Duodenal mucosa (tissue), 2 donors: ENCODE measurements around the gene TP53INP2.

ENCODE experiments used
- H3K27ac ChIP-seq: one replicate; pipeline ENCODE4 v1.7.0; 2013; ENCODE audit warnings: low read depth, low read length
- H3K27me3 ChIP-seq, 2 donors: one replicate each; pipeline ENCODE4 v1.7.0; 2013; ENCODE audit warnings: low read length in 2 of 2, control low read depth in 1 of 2; ENCODE audit not compliant: insufficient read depth in 2 of 2, control insufficient read depth in 1 of 2
- H3K36me3 ChIP-seq, 2 donors: one replicate each; pipeline ENCODE4 v1.7.0; 2013; ENCODE audit warnings: low read length in 2 of 2, control low read depth in 1 of 2; ENCODE audit not compliant: insufficient read depth in 2 of 2, control insufficient read depth in 1 of 2
- H3K4me1 ChIP-seq, 2 donors: one replicate each; pipeline ENCODE4 v1.7.0; 2013; ENCODE audit warnings: low read length in 2 of 2, control low read depth in 1 of 2; ENCODE audit not compliant: insufficient read depth in 2 of 2, control insufficient read depth in 1 of 2
- H3K4me3 ChIP-seq, 2 donors: one replicate each; pipeline ENCODE4 v1.7.0; 2013; ENCODE audit warnings: low read length in 2 of 2, low read depth in 1 of 2
- H3K9ac ChIP-seq, 2 donors: one replicate each; pipeline ENCODE4 v1.7.0; 2013; ENCODE audit warnings: low read length in 2 of 2, low read depth in 1 of 2
- H3K9me3 ChIP-seq, 2 donors: one replicate each; pipeline ENCODE4 v1.7.0; 2013; ENCODE audit warnings: low read length in 2 of 2, control low read depth in 1 of 2; ENCODE audit not compliant: control insufficient read depth in 1 of 2

The TP53INP2 gene

DNA sequence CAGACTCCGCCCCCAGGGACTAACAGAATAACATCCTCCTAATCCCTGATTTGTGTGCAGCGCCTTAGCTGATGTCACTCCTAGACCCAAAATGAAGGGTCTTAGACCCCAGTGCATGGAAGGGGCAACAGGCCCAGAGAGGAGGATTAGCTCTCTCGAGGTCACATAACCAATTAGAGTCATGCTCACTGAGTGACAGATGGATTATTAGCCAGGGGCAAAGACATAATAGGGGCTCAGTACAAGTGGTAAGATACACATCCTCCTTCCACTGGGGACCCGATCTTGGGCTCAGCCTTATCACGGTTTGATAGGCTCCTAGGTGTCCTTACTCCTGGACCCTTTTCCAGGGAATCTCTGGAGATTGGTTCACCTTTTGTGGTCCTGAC, 858 bp downstream of the TP53INP2 start:
- H3K9me3 ChIP-seq = no peaks in the 10 kb centered on the region
- no peaks in the 10 kb centered on the region for H3K27me3 ChIP-seq
- H3K9ac ChIP-seq = peak overlapping the region; percentile 79 to 83
- H3K4me1 ChIP-seq = peaks cover 37 to 41% of the 10 kb centered on the region in 2 donors
- H3K4me3 ChIP-seq = peak overlapping the region; percentile 86 to 93
- peak overlapping the region; percentile 100 for H3K27ac ChIP-seq
- no peaks in the 10 kb centered on the region for H3K36me3 ChIP-seq

- Histone ChIP-seq H3K27ac (peak overlapping the region; percentile 100), H3K4me3 (peak overlapping the region; percentile 86 to 93), H3K27me3 (no peaks in the 10 kb centered on the region), H3K4me1 (peaks cover 44 to 47% of the 10 kb centered on the region in 2 donors), H3K9ac (peak overlapping the region; percentile 79 to 83), H3K9me3 (no peaks in the 10 kb centered on the region), H3K36me3 (no peaks in the 10 kb centered on the region)
These were observed 1.5 kb downstream of the TP53INP2 start for GRCh38 chr20:34705397-34706301.

DNA sequence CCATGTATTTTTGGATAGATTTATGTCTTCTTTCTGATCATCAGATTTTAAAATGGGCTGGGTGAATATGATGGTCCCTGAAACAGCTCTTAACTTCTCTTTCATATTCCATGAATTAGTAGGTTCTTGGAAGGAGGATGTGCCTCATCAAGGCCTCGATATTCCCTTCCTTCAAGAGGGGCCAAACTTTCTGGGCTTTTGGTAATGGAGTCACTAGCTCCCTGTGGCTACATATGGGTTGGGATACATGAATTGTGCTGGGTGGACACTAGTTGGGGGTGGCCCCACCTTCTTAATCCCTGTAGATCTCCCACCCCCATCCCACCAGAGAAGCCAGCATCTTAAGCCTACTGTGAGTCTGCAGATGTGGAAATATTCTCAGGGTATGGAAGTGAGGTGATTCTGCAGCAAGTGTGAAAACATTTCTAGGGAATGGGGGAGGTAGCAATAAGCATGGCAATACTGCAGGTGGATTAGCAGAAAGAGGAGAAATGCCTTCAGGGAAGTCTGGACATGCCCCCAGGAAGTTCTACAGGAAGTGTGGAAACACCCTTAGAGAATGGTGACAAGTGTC, 2.2 kb downstream of the TP53INP2 start:
- H3K27me3 ChIP-seq = no peaks in the 10 kb centered on the region
- H3K4me3 ChIP-seq = peak overlapping the region; percentile 10 to 86
- no peaks in the 10 kb centered on the region for H3K9me3 ChIP-seq
- H3K9ac ChIP-seq = peak overlapping the region in 1 of 2 donors; percentile 79
- peaks cover 44 to 49% of the 10 kb centered on the region in 2 donors for H3K4me1 ChIP-seq
- peak overlapping the region; percentile 100 for H3K27ac ChIP-seq
- H3K36me3 ChIP-seq = peaks cover 3 to 4% of the 10 kb centered on the region in 2 donors

DNA sequence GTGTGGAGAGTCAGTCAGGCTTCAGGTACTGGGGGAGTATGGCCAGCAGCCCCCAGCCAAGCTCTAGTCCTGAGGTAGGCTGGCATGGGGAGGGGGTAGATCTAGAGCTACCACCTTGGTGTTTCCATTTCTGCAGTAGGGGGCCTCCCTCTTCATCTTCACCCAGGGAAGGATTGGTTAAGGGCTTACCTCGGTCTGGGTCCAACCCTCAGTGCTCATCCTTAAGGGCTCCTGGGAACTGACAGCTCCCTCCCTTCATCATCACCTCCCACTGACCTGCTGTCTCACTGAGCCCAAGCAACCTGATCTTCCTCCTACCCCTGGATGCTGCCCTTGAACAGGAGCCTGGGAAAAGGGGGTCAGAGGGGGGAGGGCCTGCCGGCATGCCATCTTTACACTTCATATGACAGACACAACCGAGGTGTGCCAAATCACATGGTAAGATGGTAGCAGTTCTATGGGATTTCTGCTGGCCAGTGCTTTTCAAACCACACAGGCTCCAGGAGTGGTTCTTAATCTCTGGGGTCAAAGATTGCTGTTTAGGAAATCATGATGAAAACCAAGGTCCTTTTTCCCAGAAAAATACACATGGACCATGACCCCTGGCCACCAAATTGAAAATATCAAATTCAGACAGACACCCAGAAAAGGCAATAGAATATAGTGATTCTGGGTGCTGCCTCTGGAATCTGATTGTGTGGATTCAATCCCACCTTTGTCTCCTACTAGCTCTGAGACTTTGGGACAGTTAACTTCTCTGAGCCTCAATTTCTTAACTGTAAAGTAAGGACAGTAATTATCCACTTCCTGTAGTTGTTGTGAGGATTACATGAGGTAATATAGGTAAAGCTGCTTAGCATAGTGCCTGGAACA, 3.0 kb downstream of the TP53INP2 start:
- no peak overlapping the region for H3K4me3 ChIP-seq
- H3K36me3 ChIP-seq = peaks cover 3 to 4% of the 10 kb centered on the region in 2 donors
- peaks cover 45 to 51% of the 10 kb centered on the region in 2 donors for H3K4me1 ChIP-seq
- no peaks in the 10 kb centered on the region for H3K9me3 ChIP-seq
- H3K27me3 ChIP-seq = no peaks in the 10 kb centered on the region
- H3K9ac ChIP-seq = no peak overlapping the region
- no peak overlapping the region for H3K27ac ChIP-seq

DNA sequence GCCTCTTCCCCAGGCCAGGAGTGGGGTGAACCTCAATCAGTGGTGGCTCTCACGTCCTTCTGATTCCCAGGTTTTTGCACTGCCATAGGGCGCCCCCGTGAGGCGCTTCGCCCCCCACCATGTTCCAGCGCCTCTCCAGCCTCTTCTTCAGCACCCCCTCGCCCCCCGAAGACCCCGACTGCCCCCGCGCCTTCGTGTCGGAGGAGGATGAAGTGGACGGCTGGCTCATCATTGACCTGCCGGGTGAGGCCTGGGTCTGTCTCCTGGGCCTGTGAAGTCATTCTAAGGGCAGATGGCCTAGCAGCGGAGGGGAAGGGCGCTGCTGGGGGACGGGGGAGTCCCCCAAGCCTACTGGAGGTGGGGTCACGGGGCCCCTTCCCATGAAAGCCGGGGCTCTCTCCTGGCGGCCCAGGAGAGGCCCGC, 4.5 kb downstream of the TP53INP2 start:
- H3K27ac ChIP-seq = peak overlapping the region; percentile 67

DNA sequence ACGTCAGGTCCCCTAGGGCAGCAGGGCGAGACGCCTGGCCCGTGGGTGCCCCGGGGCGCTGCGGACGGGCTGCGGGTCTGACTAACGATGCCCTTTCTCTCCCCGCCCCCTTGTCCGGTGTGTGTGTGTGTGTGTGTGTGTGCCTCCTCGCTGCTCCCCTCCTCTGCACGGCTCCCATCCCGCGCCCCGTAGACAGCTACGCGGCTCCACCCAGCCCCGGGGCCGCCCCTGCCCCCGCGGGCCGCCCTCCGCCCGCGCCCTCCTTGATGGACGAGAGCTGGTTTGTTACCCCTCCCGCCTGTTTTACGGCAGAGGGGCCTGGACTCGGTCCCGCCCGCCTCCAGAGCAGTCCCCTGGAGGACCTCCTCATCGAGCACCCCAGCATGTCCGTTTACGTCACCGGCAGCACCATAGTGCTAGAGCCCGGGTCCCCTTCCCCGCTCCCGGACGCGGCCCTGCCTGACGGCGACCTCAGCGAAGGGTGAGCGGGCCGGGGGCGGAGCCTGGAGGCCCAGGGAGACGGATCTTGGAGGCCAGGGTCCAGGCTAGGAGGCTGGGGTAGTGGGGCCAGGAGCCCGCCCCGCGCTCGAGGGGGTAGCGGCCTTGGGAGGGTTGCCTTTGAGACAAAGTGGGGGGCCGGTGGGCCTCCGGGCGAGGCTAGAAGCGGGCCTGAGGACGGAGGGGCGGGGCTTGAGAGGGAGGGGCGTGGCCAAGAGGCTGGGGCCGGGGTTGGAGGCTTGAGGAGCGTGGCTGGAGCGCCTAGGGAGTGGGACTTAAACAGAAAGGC, 5.1 kb downstream of the TP53INP2 start:
- Histone ChIP-seq H3K27me3 (no peaks in the 10 kb centered on the region), H3K9me3 (no peaks in the 10 kb centered on the region)

More for the DNA sequence above, 4.5 kb downstream of the TP53INP2 start:
- H3K4me3 ChIP-seq = peak overlapping the region; percentile 74 to 78
- H3K36me3 ChIP-seq = peaks cover 7 to 10% of the 10 kb centered on the region in 2 donors
- no peaks in the 10 kb centered on the region for H3K9me3 ChIP-seq
- no peaks in the 10 kb centered on the region for H3K27me3 ChIP-seq
- H3K4me1 ChIP-seq = peaks cover 54 to 57% of the 10 kb centered on the region in 2 donors
- peak overlapping the region; percentile 69 to 71 for H3K9ac ChIP-seq

DNA sequence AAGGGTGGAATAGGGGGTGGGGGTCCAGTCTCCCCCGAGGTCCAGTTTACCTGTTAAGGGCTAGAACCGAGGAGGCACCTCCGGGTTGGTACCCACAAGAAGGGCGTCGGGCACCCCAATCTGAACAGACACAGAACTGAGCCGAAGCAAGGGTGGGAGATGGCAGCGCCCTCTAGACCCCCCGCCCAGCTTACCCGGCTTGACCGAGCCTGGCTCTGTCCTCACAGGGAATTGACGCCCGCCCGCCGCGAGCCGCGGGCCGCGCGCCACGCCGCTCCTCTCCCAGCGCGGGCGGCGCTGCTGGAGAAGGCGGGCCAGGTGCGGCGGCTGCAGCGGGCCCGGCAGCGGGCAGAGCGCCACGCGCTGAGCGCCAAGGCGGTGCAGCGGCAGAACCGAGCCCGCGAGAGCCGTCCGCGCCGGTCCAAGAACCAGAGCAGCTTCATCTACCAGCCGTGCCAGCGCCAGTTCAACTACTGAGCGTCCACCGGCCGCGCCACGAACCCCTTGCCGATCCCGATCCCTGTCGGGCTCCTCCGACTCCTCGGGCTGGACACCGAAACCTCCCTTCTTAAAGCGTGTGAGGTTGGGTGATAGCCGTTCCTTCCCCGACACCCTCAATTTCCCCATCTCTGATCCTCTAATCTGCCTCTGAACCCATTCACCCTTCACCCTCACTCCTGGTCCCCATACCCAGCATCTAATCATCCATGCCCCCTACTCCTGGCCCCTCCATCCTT, 5.9 kb downstream of the TP53INP2 start:
- Histone ChIP-seq H3K27ac (peak overlapping the region; percentile 67), H3K4me1 (peaks cover 51 to 55% of the 10 kb centered on the region in 2 donors)

More for the DNA sequence above, 5.1 kb downstream of the TP53INP2 start:
- peaks cover 55 to 58% of the 10 kb centered on the region in 2 donors for H3K4me1 ChIP-seq
- peaks cover 11 to 12% of the 10 kb centered on the region in 2 donors for H3K36me3 ChIP-seq
- H3K4me3 ChIP-seq = peak overlapping the region; percentile 74 to 78
- peak overlapping the region; percentile 69 to 71 for H3K9ac ChIP-seq
- H3K27ac ChIP-seq = peak overlapping the region; percentile 67

GRCh38 chr20:34710568-34710839, 6.4 kb downstream of the TP53INP2 start:
- Histone ChIP-seq H3K27me3 (no peaks in the 10 kb centered on the region), H3K4me3 (peak overlapping the region; percentile 74 to 78), H3K4me1 (peaks cover 46 to 50% of the 10 kb centered on the region in 2 donors), H3K27ac (peak overlapping the region; percentile 67), H3K9me3 (no peaks in the 10 kb centered on the region), H3K9ac (peak overlapping the region; percentile 56 to 76), H3K36me3 (peaks cover 18 to 23% of the 10 kb centered on the region in 2 donors)

More for the DNA sequence above, 5.9 kb downstream of the TP53INP2 start:
- Histone ChIP-seq H3K9me3 (no peaks in the 10 kb centered on the region), H3K9ac (peak overlapping the region; percentile 69 to 76), H3K27me3 (no peaks in the 10 kb centered on the region), H3K4me3 (peak overlapping the region; percentile 74 to 78), H3K36me3 (peaks cover 13 to 18% of the 10 kb centered on the region in 2 donors)
